Progenitor cell of endocrine pancreas (in vitro differentiated cells): Measurements from ENCODE around the gene PAPOLA. TPM values are rescaled to one million over a fixed set of nuclear protein-coding genes. Genes with fewer than 3 reads are reported as not detected.

Experiments used
- DNase-seq: peaks from one replicate; pipeline ENCODE4 v3.0.0; 2021; ENCODE audit warnings: low spot score; ENCODE audit not compliant: unreplicated experiment
- H3K27ac Mint-ChIP-seq: 2 replicates; pipeline ENCODE4 v1.8.0; 2021; ENCODE audit warnings: mild to moderate bottlenecking, moderate library complexity, mixed read lengths
- H3K27me3 Mint-ChIP-seq: 2 replicates; pipeline ENCODE4 v1.8.0; 2021; ENCODE audit warnings: mixed read lengths
- H3K36me3 Mint-ChIP-seq: 2 replicates; pipeline ENCODE4 v1.8.0; 2022; ENCODE audit warnings: mixed read lengths; ENCODE audit not compliant: insufficient read depth
- H3K4me1 Mint-ChIP-seq: 2 replicates; pipeline ENCODE4 v1.8.0; 2021; ENCODE audit warnings: low read depth, mixed read lengths
- H3K4me3 Mint-ChIP-seq: 2 replicates; pipeline ENCODE4 v1.8.0; 2021; ENCODE audit warnings: low read depth, mild to moderate bottlenecking, moderate library complexity, mixed read lengths
- H3K9me3 Mint-ChIP-seq: 2 replicates; pipeline ENCODE4 v1.8.0; 2021; ENCODE audit warnings: low read depth, mixed read lengths
- CTCF ChIP-seq: fragments of 200-600 bp; sonication (generic); IDR thresholded peaks from one replicate; pipeline ENCODE4 v1.5.0; 2021; ENCODE audit warnings: antibody characterized with exemption, mild to moderate bottlenecking; ENCODE audit not compliant: unreplicated experiment
- total RNA-seq: library from RNA; stranded (reverse); gene quantifications from 2 replicates; pipeline ENCODE4 v1.2.1, GENCODE V29; 2021

PAPOLA gene
- total RNA-seq, 1 donor from 2014 or later = 279 TPM

- Mint-ChIP-seq H3K36me3 (no peaks in the 10 kb centered on the region), H3K27me3 (peaks cover 7% of the 10 kb centered on the region), H3K4me1 (no peaks in the 10 kb centered on the region), H3K4me3 (no peak overlapping the region), H3K27ac (no peak overlapping the region), H3K9me3 (peaks cover 3% of the 10 kb centered on the region)
- no peak for TF ChIP-seq CTCF
- DNase-seq = no peak
Measured at GRCh38 chr14:96603350-96604255, 101.4 kb downstream of the PAPOLA start.

- H3K27me3 Mint-ChIP-seq = peaks cover 47% of the 10 kb centered on the region
- no peaks in the 10 kb centered on the region for H3K36me3 Mint-ChIP-seq
- H3K9me3 Mint-ChIP-seq = no peaks in the 10 kb centered on the region
- H3K27ac Mint-ChIP-seq = no peak overlapping the region
- H3K4me3 Mint-ChIP-seq = no peak overlapping the region
- DNase-seq = no peak
- H3K4me1 Mint-ChIP-seq = peaks cover 2% of the 10 kb centered on the region
- no peak for TF ChIP-seq CTCF
Measured at GRCh38 chr14:96614481-96614881, 112.3 kb downstream of the PAPOLA start.

- peaks cover 2% of the 10 kb centered on the region for H3K4me1 Mint-ChIP-seq
- H3K36me3 Mint-ChIP-seq = no peaks in the 10 kb centered on the region
- no peak overlapping the region for H3K4me3 Mint-ChIP-seq
- no peak for TF ChIP-seq CTCF
- no peak for DNase-seq
- no peaks in the 10 kb centered on the region for H3K9me3 Mint-ChIP-seq
- peaks cover 39% of the 10 kb centered on the region for H3K27me3 Mint-ChIP-seq
- no peak overlapping the region for H3K27ac Mint-ChIP-seq
Measured at GRCh38 chr14:96616161-96616721, 114.1 kb downstream of the PAPOLA start.

Other genes with a start within 250 kb of the PAPOLA start
- gene BDKRB1, start 246.2 kb upstream of the PAPOLA start, total RNA-seq = not detected in 2 replicates
- 24.5 and 25.1 TPM in 2 replicates for gene ATG2B, start 139.0 kb upstream of the PAPOLA start, total RNA-seq
- 26.0 and 27.3 TPM in 2 replicates for gene GSKIP, start 138.9 kb upstream of the PAPOLA start, total RNA-seq
- 4.0 and 5.9 TPM in 2 replicates for gene AK7, start 110.3 kb upstream of the PAPOLA start, total RNA-seq